HG03280 (cell line): ENCODE measurements around the gene TTLL5.
"Not testable (repeated sequence)": the region's sequence is repeated elsewhere in the genome, so short reads cannot be mapped to it uniquely, and the experiment has no call there.

Experiments used
- ATAC-seq: cut with Tn5 transposase; IDR thresholded peaks from one replicate; pipeline ENCODE4 v1.9.1; 2021; ENCODE audit warnings: mild to moderate bottlenecking, moderate library complexity; ENCODE audit not compliant: unreplicated experiment

Gene TTLL5

DNA sequence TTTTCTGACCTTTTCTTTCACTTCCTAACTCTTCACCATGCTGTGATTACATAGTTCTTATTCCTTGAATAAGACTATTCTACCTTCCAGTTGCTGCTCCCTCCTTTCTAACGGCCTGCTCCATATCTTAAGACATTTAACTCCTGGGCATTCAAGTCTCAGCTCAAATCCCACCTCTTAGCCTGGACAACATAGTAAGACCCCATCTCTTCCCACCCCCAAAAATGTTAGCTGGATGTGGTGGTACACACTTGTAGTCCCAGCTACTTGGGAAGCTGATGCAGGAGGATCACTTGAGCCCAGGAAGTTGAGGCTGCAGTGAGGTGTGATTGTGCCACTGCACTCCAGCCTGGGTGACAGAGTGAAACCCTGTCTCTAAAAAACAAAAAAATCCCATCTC, 11.3 kb upstream of the TTLL5 start:
- no peak for ATAC-seq

- ATAC-seq, result no peak
These were observed 10.6 kb upstream of the TTLL5 start for GRCh38 chr14:75650253-75651058.

- ATAC-seq, result no peak
These were observed 7.5 kb upstream of the TTLL5 start for GRCh38 chr14:75653563-75653962.

GRCh38 chr14:75654127-75654732, 6.8 kb upstream of the TTLL5 start:
- ATAC-seq, result peak; percentile 61

GRCh38 chr14:75655235-75655634, 5.8 kb upstream of the TTLL5 start:
- no peak for ATAC-seq

DNA sequence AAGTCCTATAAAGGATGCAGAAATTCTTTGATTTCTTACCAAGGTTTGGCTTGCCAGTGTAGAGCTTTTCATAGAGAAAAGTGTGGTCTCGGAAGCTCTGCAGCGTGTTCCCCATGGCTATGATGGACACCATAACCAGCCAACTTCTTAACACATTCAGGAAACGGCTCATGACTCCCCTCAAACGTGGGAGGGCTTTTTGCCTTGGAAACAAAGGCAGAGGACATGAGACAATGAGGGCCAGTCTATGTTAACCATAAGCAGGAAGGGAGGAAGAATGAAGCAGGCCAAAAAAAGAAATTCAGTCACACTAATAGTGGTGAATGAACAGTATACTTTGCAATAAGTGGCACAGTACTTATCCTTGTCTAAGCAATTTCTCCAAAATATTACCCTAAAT, 3.7 kb upstream of the TTLL5 start:
- ATAC-seq, result no peak

GRCh38 chr14:75658957-75659356, 2.1 kb upstream of the TTLL5 start:
- ATAC-seq, result no peak

DNA sequence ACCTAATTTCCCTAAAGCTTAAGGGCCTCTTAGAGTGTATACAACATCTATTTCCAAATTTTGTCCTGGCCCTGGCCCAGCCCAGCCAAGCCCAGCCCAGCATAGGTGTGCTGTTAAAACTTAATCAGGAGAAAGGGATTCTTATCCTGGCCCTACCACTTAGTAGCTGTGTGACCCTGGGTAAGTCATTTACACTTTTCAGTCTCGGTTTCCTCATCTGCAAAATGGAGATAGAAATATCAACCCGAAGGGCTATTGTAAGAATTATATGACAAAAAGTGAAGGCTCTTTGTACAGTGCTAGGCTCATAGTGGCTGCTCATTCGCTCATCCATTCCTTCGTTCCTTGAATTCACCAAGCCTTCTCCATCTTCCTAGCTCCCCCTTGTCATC, 812 bp upstream of the TTLL5 start:
- ATAC-seq, result no peak

- no peak for ATAC-seq
These were observed 411 bp downstream of the TTLL5 start for GRCh38 chr14:75661499-75661814.

GRCh38 chr14:75662966-75663365, 1.9 kb downstream of the TTLL5 start:
- ATAC-seq, result no peak

- ATAC-seq, result no peak
These were observed 6.2 kb downstream of the TTLL5 start for GRCh38 chr14:75667099-75667765.

GRCh38 chr14:75672605-75673192, 11.7 kb downstream of the TTLL5 start:
- no peak for ATAC-seq

DNA sequence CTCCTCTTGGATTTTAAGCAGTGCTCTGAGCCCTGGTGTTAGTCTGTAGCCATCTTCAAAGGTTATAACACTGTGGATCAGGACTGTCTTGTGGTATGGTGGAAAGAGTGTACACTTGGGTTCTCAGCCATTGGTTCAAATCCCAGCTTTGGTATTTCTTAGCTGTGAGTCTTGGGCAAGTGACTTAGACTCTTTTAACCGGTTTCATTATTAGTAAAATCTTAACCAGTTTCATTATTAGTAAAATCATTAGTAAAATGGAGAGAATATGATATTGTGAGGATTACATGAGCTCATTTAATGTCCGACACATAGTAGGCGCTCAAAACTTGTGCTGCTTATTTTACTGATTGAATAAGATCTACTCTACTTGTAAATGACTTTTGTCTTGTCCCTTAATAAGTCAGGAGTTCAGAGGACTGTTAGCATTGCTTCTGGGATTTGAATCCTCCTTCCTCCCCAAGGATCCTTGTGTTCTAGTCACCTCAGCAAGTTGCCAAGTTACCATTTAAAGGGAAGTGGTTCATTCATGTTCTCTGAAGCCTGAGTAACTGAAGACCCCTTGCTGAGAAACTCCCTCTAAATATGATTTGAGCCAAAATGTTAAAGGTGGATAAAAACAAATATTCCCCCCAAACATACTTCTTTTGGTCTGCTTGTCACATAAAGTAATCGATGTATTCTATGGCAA, 12.4 kb downstream of the TTLL5 start:
- ATAC-seq, result no peak

DNA sequence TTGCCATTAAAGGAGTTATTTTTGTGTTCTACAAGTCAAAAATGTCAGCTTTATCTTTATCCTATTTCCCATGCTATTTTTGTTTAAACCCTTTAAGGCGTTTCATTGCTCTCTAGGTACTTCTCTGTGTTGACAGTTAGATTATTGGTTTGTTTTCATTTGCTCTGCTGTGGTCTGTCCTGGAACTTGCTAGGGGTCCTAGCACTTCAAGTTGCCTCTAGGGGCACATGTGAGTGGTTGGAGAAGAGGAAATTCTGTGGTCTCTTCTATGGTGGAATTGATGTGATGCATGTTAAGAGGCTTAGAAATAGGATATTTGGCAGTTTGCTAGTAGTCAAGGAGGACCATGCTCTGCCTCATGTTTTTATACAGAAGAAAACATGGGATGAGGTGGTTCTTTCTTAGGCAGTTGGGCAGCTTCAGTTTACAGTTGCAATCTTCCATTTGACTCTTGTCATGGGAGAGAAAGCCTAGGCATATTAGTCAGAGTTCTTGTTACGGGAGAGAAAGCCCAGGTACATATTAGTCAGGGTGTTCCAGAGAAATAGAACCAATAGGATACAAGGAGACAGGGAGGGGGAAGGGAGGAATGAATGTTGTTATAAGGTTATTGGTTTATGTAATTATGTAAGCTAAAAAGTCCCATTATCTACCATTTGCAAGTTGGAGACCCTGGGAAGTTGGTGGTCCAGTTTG, 14.4 kb downstream of the TTLL5 start:
- ATAC-seq, result no peak

GRCh38 chr14:75685910-75686309, 24.9 kb downstream of the TTLL5 start:
- no peak for ATAC-seq

DNA sequence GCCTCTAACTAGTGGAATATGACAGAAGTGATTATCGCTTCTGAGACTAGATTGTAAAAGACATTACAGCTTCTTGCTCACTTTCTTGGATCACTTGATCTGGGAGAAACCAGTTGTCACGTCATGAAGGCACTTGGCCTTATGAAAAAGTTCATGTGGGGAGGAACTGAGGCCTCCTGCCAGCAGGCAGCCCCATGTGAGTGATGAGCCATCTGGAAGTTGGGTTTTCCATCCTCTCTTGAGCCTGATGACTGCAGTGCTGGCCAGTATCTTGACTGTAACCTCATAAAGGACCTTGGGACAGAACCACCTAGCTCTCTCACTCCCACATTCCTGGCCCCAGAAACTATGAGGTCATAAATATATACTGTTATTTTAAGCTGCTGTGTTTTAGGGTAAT, 28.0 kb downstream of the TTLL5 start:
- ATAC-seq, result no peak

DNA sequence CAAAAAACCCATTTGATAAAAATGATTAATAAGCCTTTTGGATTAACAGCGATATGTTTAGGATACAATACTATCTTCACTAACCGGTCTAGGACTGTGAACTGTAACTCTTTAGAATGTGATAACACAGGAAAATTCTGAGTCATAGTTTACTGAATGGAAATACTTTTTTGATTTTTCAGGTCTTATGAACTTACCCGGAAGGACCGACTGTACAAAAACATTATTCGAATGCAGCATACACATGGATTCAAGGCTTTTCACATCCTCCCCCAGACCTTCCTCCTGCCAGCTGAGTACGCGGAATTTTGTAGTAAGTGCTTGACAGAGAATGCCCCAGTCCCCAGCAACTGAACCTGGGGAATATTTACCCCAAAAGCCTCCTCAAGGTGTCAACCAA, 29.0 kb downstream of the TTLL5 start:
- no peak for ATAC-seq

- not testable (repeated sequence) for ATAC-seq
These were observed 34.0 kb downstream of the TTLL5 start for GRCh38 chr14:75695025-75695424.

- ATAC-seq, result no peak
These were observed 36.3 kb downstream of the TTLL5 start for GRCh38 chr14:75697386-75697785.

DNA sequence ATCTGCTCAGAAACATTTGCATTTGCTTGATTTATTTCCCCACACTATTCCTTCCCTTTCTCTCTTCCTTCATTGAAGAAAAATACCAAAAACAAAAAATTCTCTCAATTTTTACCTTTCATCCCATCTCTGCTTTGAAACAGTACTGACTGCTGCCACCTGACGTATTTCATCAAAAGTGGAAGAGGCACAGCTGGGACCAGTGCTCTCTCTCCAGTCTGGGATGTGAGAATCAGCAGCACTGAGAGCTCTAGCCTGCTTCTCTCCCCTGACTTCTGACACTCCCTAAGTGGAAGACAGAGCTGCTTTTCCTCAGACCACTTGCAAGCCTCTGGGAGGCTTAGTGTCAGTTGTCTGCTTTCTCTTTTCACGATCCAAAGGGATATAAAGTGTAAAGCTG, 36.9 kb downstream of the TTLL5 start:
- ATAC-seq, result no peak

DNA sequence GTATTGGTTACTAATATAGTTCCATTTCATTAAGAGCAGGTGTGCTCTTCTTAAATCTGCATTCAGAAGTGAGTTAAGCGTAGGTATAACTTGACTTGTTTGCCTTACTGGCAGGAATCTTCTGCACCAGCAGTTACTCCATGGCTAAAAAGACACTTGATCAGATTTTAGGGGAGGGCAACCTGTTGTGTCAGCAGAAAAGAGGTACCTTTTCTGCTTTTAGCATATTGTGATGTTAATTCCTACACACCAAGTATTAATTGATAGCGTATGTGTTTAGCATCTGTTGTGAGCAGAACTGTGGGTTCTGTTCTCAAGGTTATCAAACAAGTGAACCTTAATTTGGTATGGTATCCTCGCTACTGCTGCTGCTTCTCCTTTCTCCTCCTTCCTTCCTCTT, 38.3 kb downstream of the TTLL5 start:
- ATAC-seq, result no peak
